NT2/D1 (cell line): ENCODE data around the gene TMEM60.

Experiments
- DNase-seq: peaks from one replicate; pipeline ENCODE4 v3.0.0-alpha.2; 2011; ENCODE audit warnings: low read depth, low spot score
- H3K27me3 ChIP-seq: 2 replicates; pipeline ENCODE4 v1.6.0; 2011; ENCODE audit warnings: mild to moderate bottlenecking; ENCODE audit not compliant: insufficient read length, insufficient read depth
- H3K36me3 ChIP-seq: 2 replicates; pipeline ENCODE4 v1.6.1; 2011; ENCODE audit warnings: mild to moderate bottlenecking, low read length, mixed read lengths; ENCODE audit not compliant: insufficient read depth, insufficient read length
- H3K4me1 ChIP-seq: 2 replicates; pipeline ENCODE4 v1.5.1; 2011; ENCODE audit not compliant: insufficient read depth, insufficient read length
- H3K4me3 ChIP-seq: 2 replicates; pipeline ENCODE4 v1.5.1; 2011; ENCODE audit warnings: low read depth; ENCODE audit not compliant: insufficient read length
- H3K9ac ChIP-seq: 2 replicates; pipeline ENCODE4 v1.6.0; 2011; ENCODE audit warnings: low read depth; ENCODE audit not compliant: insufficient read length
- H3K9me3 ChIP-seq: 2 replicates; pipeline ENCODE4 v1.5.1; 2011; ENCODE audit warnings: mild to moderate bottlenecking, low read length; ENCODE audit not compliant: insufficient read depth
- SUZ12 ChIP-seq: IDR thresholded peaks from 2 replicates; pipeline ENCODE4 v1.6.1; 2011; ENCODE audit not compliant: insufficient read length, insufficient read depth; ENCODE audit errors: extremely low read depth
- YY1 ChIP-seq: IDR thresholded peaks from 2 replicates; pipeline ENCODE4 v1.6.1; 2011; ENCODE audit not compliant: insufficient read length, insufficient read depth
- ZNF274 ChIP-seq: IDR thresholded peaks from 2 replicates; pipeline ENCODE4 v1.6.1; 2011; ENCODE audit warnings: mild to moderate bottlenecking, low read depth, low read length

TMEM60 gene

DNA sequence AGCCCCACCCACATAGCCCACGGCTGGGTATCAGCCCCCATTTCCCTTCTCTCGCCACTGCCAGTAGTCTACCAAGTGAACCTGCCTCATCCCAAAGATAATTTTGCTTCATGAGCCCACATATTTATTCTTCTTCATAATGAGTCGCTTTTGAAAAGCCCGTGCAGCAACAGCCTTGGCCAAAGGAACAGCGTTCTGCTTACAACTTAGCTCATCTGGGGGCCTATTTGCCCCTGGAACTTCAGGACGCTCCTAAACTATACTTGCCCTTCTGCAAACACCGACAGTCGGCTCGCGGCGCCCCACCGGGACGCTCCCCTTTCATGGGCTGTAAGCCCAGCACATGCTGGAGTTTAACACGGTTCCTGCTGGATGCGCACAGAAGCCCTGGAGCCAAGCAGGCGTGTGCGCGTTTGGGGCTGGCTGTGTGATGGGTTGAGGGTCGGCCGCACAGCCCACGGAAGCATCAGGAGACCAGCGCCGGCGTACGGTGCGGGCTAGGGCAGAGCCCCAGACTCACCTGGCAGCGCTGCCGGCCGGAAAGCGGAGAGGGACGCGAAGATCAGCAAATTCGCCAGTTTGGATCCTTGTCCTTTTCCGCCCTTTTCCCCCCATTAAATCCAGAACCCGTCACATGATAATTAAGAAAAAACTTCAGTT is 370 bp downstream of the TMEM60 start:
- Histone ChIP-seq H3K4me3 (peak overlapping the region; percentile 96), H3K9ac (peak overlapping the region; percentile 92), H3K9me3 (no peaks in the 10 kb centered on the region), H3K4me1 (no peaks in the 10 kb centered on the region), H3K27me3 (no peaks in the 10 kb centered on the region), H3K36me3 (peaks cover 21% of the 10 kb centered on the region)
- DNase-seq, result peak; percentile 27
- TF ChIP-seq YY1 (no peak), ZNF274 (no peak), SUZ12 (no peak)

DNA sequence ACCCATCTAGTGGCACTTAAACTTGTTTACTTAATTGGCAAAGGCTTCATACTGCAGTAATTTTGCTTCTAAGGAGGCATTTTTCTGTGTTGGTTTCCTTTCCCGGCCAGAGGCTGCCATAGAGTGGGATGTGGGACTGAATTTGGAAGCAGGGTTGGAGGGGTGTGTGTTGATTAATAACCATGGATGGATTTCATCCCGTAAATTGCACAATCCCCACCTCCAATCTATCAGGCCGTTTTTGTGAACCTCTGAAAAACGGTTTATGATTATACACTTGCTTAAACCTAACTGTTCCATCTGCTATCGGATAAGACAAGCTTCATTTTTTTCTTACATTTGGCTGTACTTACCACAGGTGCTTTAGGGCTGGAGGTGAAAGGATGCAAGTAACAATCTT is 1.3 kb downstream of the TMEM60 start:
- no peaks in the 10 kb centered on the region for H3K9me3 ChIP-seq
- no peak for TF ChIP-seq SUZ12
- TF ChIP-seq YY1, result no peak
- TF ChIP-seq ZNF274, result no peak
- no peaks in the 10 kb centered on the region for H3K4me1 ChIP-seq
- DNase-seq, result no peak
- H3K4me3 ChIP-seq, result peak overlapping the region; percentile 96
- H3K9ac ChIP-seq, result peak overlapping the region; percentile 92
- H3K27me3 ChIP-seq, result no peaks in the 10 kb centered on the region
- peaks cover 21% of the 10 kb centered on the region for H3K36me3 ChIP-seq

DNA sequence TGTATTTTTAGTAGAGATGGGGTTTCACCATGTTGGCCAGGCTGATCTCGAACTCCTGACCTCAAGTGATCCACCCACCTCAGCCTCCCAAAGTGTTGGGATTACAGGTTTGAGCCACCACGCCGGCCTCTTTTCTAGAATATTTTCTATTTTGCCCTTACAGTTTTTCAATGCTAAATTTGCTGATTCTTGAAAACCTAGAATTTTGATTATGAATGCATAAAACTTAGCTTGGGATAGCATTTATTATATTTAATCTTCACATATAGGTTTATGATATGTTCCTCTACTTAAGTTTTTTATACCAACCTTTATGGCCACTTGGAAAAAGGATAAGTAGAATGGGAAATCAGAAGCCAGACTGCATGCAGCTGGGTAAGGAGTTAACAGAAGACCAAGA is 2.1 kb downstream of the TMEM60 start:
- no peak for TF ChIP-seq SUZ12
- TF ChIP-seq ZNF274, result no peak
- TF ChIP-seq YY1, result no peak
- Histone ChIP-seq H3K9me3 (no peaks in the 10 kb centered on the region), H3K36me3 (peaks cover 21% of the 10 kb centered on the region), H3K27me3 (no peaks in the 10 kb centered on the region), H3K4me3 (no peak overlapping the region), H3K4me1 (no peaks in the 10 kb centered on the region), H3K9ac (no peak overlapping the region)
- no peak for DNase-seq

DNA sequence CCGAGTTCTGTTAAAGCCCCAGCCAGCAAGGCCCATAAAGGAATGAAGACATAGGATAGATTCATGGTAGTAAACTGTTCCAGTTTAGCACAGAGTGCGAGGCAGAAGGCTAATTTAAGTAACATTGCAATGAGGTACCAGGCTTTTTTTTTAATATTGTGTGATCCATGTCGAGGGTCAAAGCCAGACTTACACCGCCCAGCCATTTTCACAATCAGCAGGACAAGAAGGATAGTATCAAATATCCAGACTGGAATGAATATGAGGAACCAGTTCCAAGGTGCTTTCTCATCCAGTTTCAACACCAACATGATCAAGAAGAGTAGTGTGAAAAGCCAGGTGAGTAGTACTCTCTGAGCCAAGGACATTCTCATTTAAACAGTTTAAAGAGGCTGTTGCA is 4.2 kb downstream of the TMEM60 start:
- H3K9ac ChIP-seq, result no peak overlapping the region
- H3K9me3 ChIP-seq, result no peaks in the 10 kb centered on the region
- no peaks in the 10 kb centered on the region for H3K27me3 ChIP-seq
- peaks cover 21% of the 10 kb centered on the region for H3K36me3 ChIP-seq
- no peak for DNase-seq
- H3K4me3 ChIP-seq, result no peak overlapping the region
- H3K4me1 ChIP-seq, result no peaks in the 10 kb centered on the region
- TF ChIP-seq ZNF274, result no peak
- no peak for TF ChIP-seq SUZ12
- TF ChIP-seq YY1, result no peak

DNA sequence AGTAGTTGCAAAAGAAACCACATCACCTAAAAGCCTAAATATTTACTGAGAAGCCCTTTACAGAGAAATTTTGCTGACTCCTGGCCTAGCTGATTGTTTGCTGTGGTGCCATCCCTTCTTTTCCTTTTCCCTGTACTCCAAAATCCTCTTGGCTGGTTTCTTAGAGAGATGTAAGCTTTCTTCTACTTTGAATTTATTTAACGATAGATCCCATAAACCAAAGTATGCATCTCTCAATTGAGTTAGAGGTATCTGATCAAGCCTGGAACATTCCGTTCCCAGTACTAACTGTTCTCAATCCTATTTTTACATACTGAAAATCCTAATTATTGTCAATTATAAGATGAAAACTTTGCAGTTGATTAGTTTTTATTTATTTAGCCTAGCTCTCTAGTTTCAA is 6.3 kb downstream of the TMEM60 start:
- no peak for DNase-seq
- Histone ChIP-seq H3K4me1 (no peaks in the 10 kb centered on the region), H3K27me3 (no peaks in the 10 kb centered on the region), H3K9ac (no peak overlapping the region), H3K9me3 (no peaks in the 10 kb centered on the region), H3K4me3 (no peak overlapping the region), H3K36me3 (peaks cover 21% of the 10 kb centered on the region)
- TF ChIP-seq ZNF274, result no peak
- TF ChIP-seq YY1, result no peak
- TF ChIP-seq SUZ12, result no peak

DNA sequence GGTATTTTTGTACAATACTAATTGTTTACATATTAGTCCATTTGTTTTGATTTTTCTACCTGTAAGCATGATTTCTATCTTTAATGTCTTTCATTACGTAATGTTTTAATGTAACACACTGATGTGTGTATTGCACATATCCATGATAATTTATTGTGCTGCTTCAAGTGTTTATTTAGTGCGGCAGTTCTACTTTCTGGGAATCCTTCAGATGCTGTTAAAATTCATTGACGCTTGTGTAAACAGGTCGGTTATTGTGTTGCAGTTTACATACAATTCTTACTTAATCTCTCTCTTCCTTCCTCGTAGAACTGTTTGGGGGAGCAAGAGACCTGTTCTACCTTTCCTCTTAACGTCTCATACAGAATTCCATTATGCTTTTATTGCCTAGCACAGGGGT is 6.9 kb downstream of the TMEM60 start:
- TF ChIP-seq ZNF274 (no peak), SUZ12 (no peak), YY1 (no peak)
- H3K4me1 ChIP-seq, result no peaks in the 10 kb centered on the region
- H3K9ac ChIP-seq, result no peak overlapping the region
- H3K36me3 ChIP-seq, result peaks cover 21% of the 10 kb centered on the region
- no peaks in the 10 kb centered on the region for H3K27me3 ChIP-seq
- H3K9me3 ChIP-seq, result peaks cover 2% of the 10 kb centered on the region
- no peak overlapping the region for H3K4me3 ChIP-seq
- DNase-seq, result no peak

DNA sequence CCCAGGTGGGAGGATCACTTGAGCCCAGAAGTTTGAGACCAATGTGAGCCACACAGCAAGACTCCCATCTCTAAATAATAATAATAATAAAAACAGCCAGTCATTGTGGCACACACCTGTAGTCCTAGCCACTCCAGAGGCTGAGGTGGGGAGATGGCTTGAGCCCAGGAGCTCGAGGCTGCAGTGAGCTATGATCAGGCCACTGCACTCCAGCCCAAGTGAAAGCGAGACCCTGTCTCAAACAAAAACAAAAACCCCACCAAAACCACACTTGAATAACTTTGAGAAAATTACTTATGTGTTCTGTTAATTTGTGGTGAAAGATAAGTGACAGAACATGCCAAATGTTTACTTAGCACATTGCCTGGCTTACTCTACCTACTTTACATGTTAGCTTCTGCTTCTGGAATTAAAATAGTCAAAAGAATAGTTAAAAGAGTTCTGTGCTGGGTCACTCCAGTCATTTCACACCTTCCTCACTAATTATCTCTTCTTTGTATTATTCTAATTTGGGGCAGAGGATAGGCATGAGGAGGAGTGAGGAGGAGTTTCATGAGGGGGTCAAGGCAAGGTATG is 9.8 kb downstream of the TMEM60 start:
- TF ChIP-seq YY1 (no peak), SUZ12 (no peak), ZNF274 (no peak)
- no peaks in the 10 kb centered on the region for H3K4me1 ChIP-seq
- no peak for DNase-seq
- H3K36me3 ChIP-seq, result no peaks in the 10 kb centered on the region
- H3K27me3 ChIP-seq, result no peaks in the 10 kb centered on the region
- peaks cover 15% of the 10 kb centered on the region for H3K9me3 ChIP-seq
- no peak overlapping the region for H3K9ac ChIP-seq
- no peak overlapping the region for H3K4me3 ChIP-seq
